H9 (cell line): ENCODE data around the gene STK32B. TPM values are rescaled to one million over a fixed set of nuclear protein-coding genes. Genes with fewer than 3 reads are reported as not detected.
A peak's percentile ranks its signal among the peaks of the same experiment; 100 is the strongest.

Source experiments
- DNase-seq: peaks from one replicate; pipeline ENCODE4 v3.0.0-alpha.2; 2017
- H2AFZ ChIP-seq: one replicate; pipeline ENCODE4 v1.6.1; 2013; ENCODE audit warnings: mild to moderate bottlenecking, low read length, control low read depth, moderate library complexity
- H2AK5ac ChIP-seq: 2 replicates; pipeline ENCODE4 v1.6.1; 2013; ENCODE audit warnings: low read length, control low read depth, mixed read lengths; ENCODE audit not compliant: insufficient read length
- H2BK120ac ChIP-seq: one replicate; pipeline ENCODE4 v1.6.1; 2013; ENCODE audit warnings: low read depth, mild to moderate bottlenecking, low read length, control low read depth, inconsistent platforms; ENCODE audit not compliant: poor library complexity, severe bottlenecking
- H2BK12ac ChIP-seq: 2 replicates; pipeline ENCODE4 v1.6.1; 2013; ENCODE audit warnings: low read length, control low read depth, mixed read lengths, low read depth; ENCODE audit not compliant: insufficient read length
- H2BK15ac ChIP-seq: 2 replicates; pipeline ENCODE4 v1.6.1; 2013; ENCODE audit warnings: low read depth, low read length, control low read depth
- H2BK20ac ChIP-seq: one replicate; pipeline ENCODE4 v1.6.1; 2013; ENCODE audit warnings: low read depth, mild to moderate bottlenecking, low read length, control low read depth, inconsistent platforms; ENCODE audit not compliant: poor library complexity, severe bottlenecking
- H2BK5ac ChIP-seq: 2 replicates; pipeline ENCODE4 v1.6.1; 2013; ENCODE audit warnings: low read length, control low read depth, mixed read lengths; ENCODE audit not compliant: insufficient read length
- H3K14ac ChIP-seq: 2 replicates; pipeline ENCODE4 v1.6.1; 2013; ENCODE audit warnings: low read length, control low read depth; ENCODE audit not compliant: insufficient read depth
- H3K18ac ChIP-seq: 2 replicates; pipeline ENCODE4 v1.6.1; 2013; ENCODE audit warnings: low read depth, mild to moderate bottlenecking, mixed read lengths, low read length, control low read depth; ENCODE audit not compliant: insufficient read length
- H3K23ac ChIP-seq: 2 replicates; pipeline ENCODE4 v1.6.1; 2013; ENCODE audit warnings: low read length, control low read depth, mixed read lengths, low read depth; ENCODE audit not compliant: insufficient read length
- H3K23me2 ChIP-seq: 2 replicates; pipeline ENCODE4 v1.6.1; 2013; ENCODE audit warnings: low read depth, mild to moderate bottlenecking, mixed read lengths, low read length, control low read depth; ENCODE audit not compliant: insufficient read length, poor library complexity, severe bottlenecking
- H3K27ac ChIP-seq: 2 replicates; pipeline ENCODE4 v1.5.1; 2013; ENCODE audit warnings: low read length, control low read depth, mixed read lengths, low read depth; ENCODE audit not compliant: insufficient read length
- H3K27me3 ChIP-seq: 2 replicates; pipeline ENCODE4 v1.6.1; 2013; ENCODE audit warnings: low read length, control low read depth, inconsistent platforms; ENCODE audit not compliant: insufficient read depth
- H3K4ac ChIP-seq: 2 replicates; pipeline ENCODE4 v1.6.1; 2013; ENCODE audit warnings: low read depth, mild to moderate bottlenecking, control low read depth, inconsistent platforms, low read length, moderate library complexity
- H3K4me1 ChIP-seq: 2 replicates; pipeline ENCODE4 v1.6.1; 2013; ENCODE audit warnings: low read length, control low read depth, inconsistent platforms; ENCODE audit not compliant: insufficient read depth
- H3K4me2 ChIP-seq: 2 replicates; pipeline ENCODE4 v1.6.1; 2013; ENCODE audit warnings: low read length, control low read depth, mixed read lengths; ENCODE audit not compliant: insufficient read length, insufficient read depth
- H3K56ac ChIP-seq: 2 replicates; pipeline ENCODE4 v1.6.1; 2013; ENCODE audit warnings: low read depth, mild to moderate bottlenecking, mixed read lengths, low read length, control low read depth; ENCODE audit not compliant: insufficient read length
- H3K79me1 ChIP-seq: 2 replicates; pipeline ENCODE4 v1.6.1; 2013; ENCODE audit warnings: low read depth, mild to moderate bottlenecking, moderate library complexity, low read length, control low read depth, inconsistent platforms; ENCODE audit not compliant: insufficient read depth, poor library complexity, severe bottlenecking
- H3K79me2 ChIP-seq: 2 replicates; pipeline ENCODE4 v1.6.1; 2013; ENCODE audit warnings: low read length, control low read depth, inconsistent platforms; ENCODE audit not compliant: insufficient read depth
- H3K9ac ChIP-seq: 2 replicates; pipeline ENCODE4 v1.6.1; 2013; ENCODE audit warnings: low read length, control low read depth, mixed read lengths; ENCODE audit not compliant: insufficient read length; ENCODE audit errors: extremely low read depth
- H3K9me3 ChIP-seq: one replicate; pipeline ENCODE4 v1.6.1; 2013; ENCODE audit warnings: low read depth, low read length, inconsistent platforms; ENCODE audit not compliant: control insufficient read depth
- H3T11ph ChIP-seq: one replicate; pipeline ENCODE4 v1.6.1; 2013; ENCODE audit warnings: mild to moderate bottlenecking, low read length, control low read depth, inconsistent platforms
- H4K20me1 ChIP-seq: one replicate; pipeline ENCODE4 v1.6.1; 2013; ENCODE audit not compliant: control insufficient read depth, insufficient read length, insufficient read depth
- H4K5ac ChIP-seq: 2 replicates; pipeline ENCODE4 v1.6.1; 2013; ENCODE audit warnings: low read depth, mild to moderate bottlenecking, mixed read lengths, low read length, control low read depth; ENCODE audit not compliant: insufficient read length
- H4K8ac ChIP-seq: replicated peaks from 2 replicates; pipeline ENCODE4 v1.6.1; 2013; ENCODE audit warnings: low read length, control low read depth, mixed read lengths, low read depth; ENCODE audit not compliant: insufficient read length
- H4K91ac ChIP-seq: 2 replicates; pipeline ENCODE4 v1.6.1; 2013; ENCODE audit warnings: low read depth, mild to moderate bottlenecking, moderate library complexity, mixed read lengths, low read length, control low read depth; ENCODE audit not compliant: insufficient read length
- H3K27ac Mint-ChIP-seq, 3 experiments: 2 replicates in 2 of 3; 3 replicates in 1 of 3; pipeline ENCODE4 v1.8.0; 2020 to 2021; ENCODE audit warnings: mixed read lengths in 3 of 3, mild to moderate bottlenecking in 1 of 3, moderate library complexity in 1 of 3
- H3K27me3 Mint-ChIP-seq: 2 replicates; pipeline ENCODE4 v1.8.0; 2021; ENCODE audit warnings: low read depth, mild to moderate bottlenecking, moderate library complexity, mixed read lengths
- H3K36me3 Mint-ChIP-seq, 3 experiments: 2 replicates in 2 of 3; 3 replicates in 1 of 3; pipeline ENCODE4 v1.8.0; 2020 to 2021; ENCODE audit warnings: low read depth in 3 of 3, mixed read lengths in 3 of 3; ENCODE audit not compliant: insufficient read depth in 1 of 3
- H3K4me1 Mint-ChIP-seq, 2 experiments: 2 replicates each; pipeline ENCODE4 v1.8.0; 2020; ENCODE audit warnings: mixed read lengths in 2 of 2
- H3K4me3 Mint-ChIP-seq, 2 experiments: 2 replicates in 1 of 2; 3 replicates in 1 of 2; pipeline ENCODE4 v1.8.0; 2020 to 2021; ENCODE audit warnings: mild to moderate bottlenecking in 2 of 2, mixed read lengths in 2 of 2, moderate library complexity in 1 of 2
- H3K9me3 Mint-ChIP-seq, 2 experiments: 2 replicates in 1 of 2; 3 replicates in 1 of 2; pipeline ENCODE4 v1.8.0; 2020; ENCODE audit warnings: mild to moderate bottlenecking in 2 of 2, mixed read lengths in 2 of 2, moderate library complexity in 1 of 2
- CTCF ChIP-seq: fragments of 200-600 bp; sonication (generic); conservative IDR thresholded peaks from 3 replicates; pipeline ENCODE4 v1.8.0; 2021; ENCODE audit warnings: antibody characterized with exemption, mild to moderate bottlenecking
- WGBS: extraction: QIAGEN DNeasy Blood & Tissue Kit; methylation state at CpG from one replicate; pipeline ENCODE4 v1.1.7; 2013; ENCODE audit warnings: missing lambda C conversion rate, low lambda C conversion rate, mixed read lengths; ENCODE audit not compliant: insufficient read length; ENCODE audit errors: extremely low coverage; 5-methylcytosine and 5-hydroxymethylcytosine counted together
- total RNA-seq: library from RNA; stranded (reverse); gene quantifications from 2 replicates; pipeline ENCODE4 v1.2.1, GENCODE V29; 2021

Gene STK32B
- total RNA-seq, 1 experiment from 2014 or later, result 1.0 TPM

DNA sequence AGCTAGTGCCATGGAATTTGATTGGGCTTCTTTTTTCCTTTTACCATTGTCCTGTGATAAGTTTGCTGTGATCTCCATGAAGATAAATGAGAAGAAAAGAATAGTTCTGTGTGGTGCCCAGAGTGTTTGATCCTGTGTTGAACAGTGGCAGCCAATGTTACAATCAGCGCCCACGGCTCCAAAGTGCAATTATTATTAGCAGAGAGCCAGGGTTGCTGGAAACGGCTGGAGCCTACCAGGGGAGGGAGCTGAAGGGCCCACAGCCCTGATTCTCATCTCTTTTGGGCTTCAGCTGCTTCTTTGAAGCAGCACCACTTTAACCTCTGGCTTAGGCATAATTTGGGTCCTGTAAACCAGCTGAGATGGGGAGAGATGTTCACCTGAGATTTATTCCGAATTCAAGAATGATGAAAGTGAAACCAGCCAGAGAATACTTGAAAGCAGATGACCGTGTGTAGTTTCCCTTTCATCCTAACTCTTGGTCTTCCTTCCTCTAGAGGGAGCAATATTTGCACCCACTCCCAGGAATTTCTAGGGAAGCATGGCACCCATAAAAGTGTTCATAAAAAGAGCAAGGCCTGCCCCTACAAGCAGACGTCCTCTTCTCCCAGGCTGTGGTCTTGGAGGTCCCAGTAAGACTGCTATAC lies 358.8 kb downstream of the STK32B start:
- no peak overlapping the region for H2AFZ ChIP-seq
- H3K9me3 Mint-ChIP-seq, result peaks cover 22 to 26% of the 10 kb centered on the region in 2 experiments
- no peak overlapping the region for H2BK12ac ChIP-seq
- no peak overlapping the region for H3K18ac ChIP-seq
- peaks cover 13% of the 10 kb centered on the region for H3K9me3 ChIP-seq
- no peak overlapping the region for H3K9ac ChIP-seq
- no peaks in the 10 kb centered on the region for H3K79me1 ChIP-seq
- H3K4me3 Mint-ChIP-seq, result no peak overlapping the region
- no CpG with 5 or more reads among the region's 6 CpGs for WGBS
- peaks cover 4% of the 10 kb centered on the region for H3K27me3 Mint-ChIP-seq
- no peak overlapping the region for H3K27ac ChIP-seq
- H2BK20ac ChIP-seq, result no peak overlapping the region
- H3K14ac ChIP-seq, result no peak overlapping the region
- H2BK15ac ChIP-seq, result no peak overlapping the region
- no peak overlapping the region for H3K4me2 ChIP-seq
- no peak overlapping the region for H3K27ac Mint-ChIP-seq
- peak; percentile 54 for TF ChIP-seq CTCF
- H4K91ac ChIP-seq, result no peak overlapping the region
- no peak overlapping the region for H3T11ph ChIP-seq
- no peak overlapping the region for H4K8ac ChIP-seq
- DNase-seq, result no peak
- no peak overlapping the region for H2AK5ac ChIP-seq
- H4K20me1 ChIP-seq, result no peaks in the 10 kb centered on the region
- H2BK5ac ChIP-seq, result no peak overlapping the region
- no peak overlapping the region for H3K56ac ChIP-seq
- no peaks in the 10 kb centered on the region for H3K23me2 ChIP-seq
- H3K4ac ChIP-seq, result no peak overlapping the region
- no peaks in the 10 kb centered on the region for H3K27me3 ChIP-seq
- no peaks in the 10 kb centered on the region for H3K79me2 ChIP-seq
- H3K36me3 Mint-ChIP-seq, result peaks cover 16 to 17% (median 17%) of the 10 kb centered on the region in 3 experiments
- H3K23ac ChIP-seq, result no peak overlapping the region
- H4K5ac ChIP-seq, result no peak overlapping the region
- no peak overlapping the region for H2BK120ac ChIP-seq
- no peaks in the 10 kb centered on the region for H3K4me1 Mint-ChIP-seq
- H3K4me1 ChIP-seq, result no peaks in the 10 kb centered on the region; the same call in 1 of the 2 replicates
